ENCODE measurements around the gene ZFYVE19.

GRCh38 chr15:40841741-40842140, 34.9 kb downstream of the ZFYVE19 start:
- TF ChIP-seq, protein P1, sequence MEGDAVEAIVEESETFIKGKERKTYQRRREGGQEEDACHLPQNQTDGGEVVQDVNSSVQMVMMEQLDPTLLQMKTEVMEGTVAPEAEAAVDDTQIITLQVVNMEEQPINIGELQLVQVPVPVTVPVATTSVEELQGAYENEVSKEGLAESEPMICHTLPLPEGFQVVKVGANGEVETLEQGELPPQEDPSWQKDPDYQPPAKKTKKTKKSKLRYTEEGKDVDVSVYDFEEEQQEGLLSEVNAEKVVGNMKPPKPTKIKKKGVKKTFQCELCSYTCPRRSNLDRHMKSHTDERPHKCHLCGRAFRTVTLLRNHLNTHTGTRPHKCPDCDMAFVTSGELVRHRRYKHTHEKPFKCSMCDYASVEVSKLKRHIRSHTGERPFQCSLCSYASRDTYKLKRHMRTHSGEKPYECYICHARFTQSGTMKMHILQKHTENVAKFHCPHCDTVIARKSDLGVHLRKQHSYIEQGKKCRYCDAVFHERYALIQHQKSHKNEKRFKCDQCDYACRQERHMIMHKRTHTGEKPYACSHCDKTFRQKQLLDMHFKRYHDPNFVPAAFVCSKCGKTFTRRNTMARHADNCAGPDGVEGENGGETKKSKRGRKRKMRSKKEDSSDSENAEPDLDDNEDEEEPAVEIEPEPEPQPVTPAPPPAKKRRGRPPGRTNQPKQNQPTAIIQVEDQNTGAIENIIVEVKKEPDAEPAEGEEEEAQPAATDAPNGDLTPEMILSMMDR (conservative IDR thresholded peaks at IDR 0.05; ENCODE audit: low read length): no peak
- TF ChIP-seq EZH2phosphoT487 (IDR thresholded peaks at IDR 0.05; ENCODE audit: borderline replicate concordance): no peak

Measured in Loucy (cell line).